ENCODE data around the gene CCR8. TPM values are rescaled to one million over a fixed set of nuclear protein-coding genes. Genes with fewer than 3 reads are reported as not detected.
"Not testable (repeated sequence)": the region's sequence is repeated elsewhere in the genome, so short reads cannot be mapped to it uniquely, and the experiment has no call there.

Gene CCR8
- polyA plus RNA-seq, 4 donors = 0.09 TPM; not detected in 3

DNA sequence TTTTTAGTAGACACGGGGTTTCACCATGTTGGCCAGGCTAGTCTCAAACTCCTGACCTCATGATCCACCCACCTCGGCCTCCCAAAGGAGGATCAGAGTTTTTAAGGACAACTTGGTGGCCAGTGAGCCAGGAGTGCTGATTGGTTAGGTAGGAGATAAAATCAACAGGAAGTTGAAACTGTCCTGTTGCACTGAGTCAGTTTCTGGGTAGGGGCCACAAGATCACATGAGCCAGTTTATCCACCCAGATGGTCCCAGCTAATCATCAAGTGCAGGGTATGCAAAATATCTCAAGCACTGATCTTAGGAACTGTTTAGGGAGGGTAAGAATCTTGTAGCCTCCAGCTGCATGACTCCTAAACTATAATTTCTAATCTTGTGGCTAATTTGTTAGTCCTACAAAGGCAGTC is 7.9 kb upstream of the CCR8 start:
- H3K27me3 ChIP-seq (ENCODE audit: control insufficient read depth in 3 of 3, insufficient read depth in 3 of 3, low read length in 3 of 3); H3K36me3 ChIP-seq (ENCODE audit: control insufficient read depth in 3 of 3, insufficient read depth in 2 of 3, low read depth in 1 of 3, low read length in 3 of 3); DNase-seq; H3K4me3 ChIP-seq (ENCODE audit: low read depth in 1 of 3, low read length in 3 of 3); H3K4me1 ChIP-seq (ENCODE audit: control insufficient read depth in 3 of 3, insufficient read depth in 2 of 3, low read depth in 1 of 3, low read length in 2 of 3); H3K9me3 ChIP-seq (ENCODE audit: control insufficient read depth in 2 of 2, insufficient read depth in 1 of 2, low read depth in 1 of 2, low read length in 1 of 2); FAIRE-seq; H3K27ac ChIP-seq (ENCODE audit: low read depth in 1 of 3, low read length in 2 of 3): not testable (repeated sequence)
- 83 to 88% (median 88%) methylated on average over 2 of the region's 2 CpGs for WGBS, 3 donors

DNA sequence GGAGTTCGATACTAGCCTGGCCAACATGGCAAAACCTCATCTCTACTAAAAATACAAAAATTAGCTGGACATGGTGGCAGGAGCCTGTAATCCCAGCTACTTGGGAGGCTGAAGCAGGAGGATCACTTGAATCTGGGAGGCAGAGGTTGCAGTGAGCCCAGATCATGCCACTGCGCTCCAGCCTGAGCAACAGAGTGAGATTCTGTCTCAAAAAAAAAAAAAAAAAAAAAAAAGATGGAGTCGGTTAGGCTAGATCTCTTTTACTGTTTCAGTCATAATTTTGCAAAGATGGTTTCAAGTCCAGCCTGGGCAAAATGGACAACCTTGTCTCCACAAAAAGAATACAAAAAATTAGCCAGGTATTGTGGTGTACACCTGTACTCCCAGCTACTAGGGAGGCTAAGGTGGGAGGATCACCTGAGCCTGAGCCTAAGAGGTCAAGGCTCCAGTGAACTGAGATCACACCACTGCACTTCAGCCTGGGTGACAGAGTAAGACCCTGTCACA is 7.2 kb upstream of the CCR8 start:
- H3K4me1 ChIP-seq (ENCODE audit: control insufficient read depth in 3 of 3, insufficient read depth in 2 of 3, low read depth in 1 of 3, low read length in 2 of 3); H3K9me3 ChIP-seq (ENCODE audit: control insufficient read depth in 2 of 2, insufficient read depth in 1 of 2, low read depth in 1 of 2, low read length in 1 of 2); DNase-seq; H3K36me3 ChIP-seq (ENCODE audit: control insufficient read depth in 3 of 3, insufficient read depth in 2 of 3, low read depth in 1 of 3, low read length in 3 of 3); H3K27me3 ChIP-seq (ENCODE audit: control insufficient read depth in 3 of 3, insufficient read depth in 3 of 3, low read length in 3 of 3); H3K4me3 ChIP-seq (ENCODE audit: low read depth in 1 of 3, low read length in 3 of 3); FAIRE-seq; H3K27ac ChIP-seq (ENCODE audit: low read depth in 1 of 3, low read length in 2 of 3): not testable (repeated sequence)
- 59 to 67% (median 64%) methylated on average over 3 of the region's 3 CpGs for WGBS, 3 donors

GRCh38 chr3:39322936-39323335 is 6.6 kb upstream of the CCR8 start:
- Histone ChIP-seq H3K27ac (ENCODE audit: low read depth in 1 of 3, low read length in 2 of 3) (no peak overlapping the region), H3K9me3 (ENCODE audit: control insufficient read depth in 2 of 2, insufficient read depth in 1 of 2, low read depth in 1 of 2, low read length in 1 of 2) (no peaks in the 10 kb centered on the region), H3K27me3 (ENCODE audit: control insufficient read depth in 3 of 3, insufficient read depth in 3 of 3, low read length in 3 of 3) (no peaks in the 10 kb centered on the region), H3K4me1 (ENCODE audit: control insufficient read depth in 3 of 3, insufficient read depth in 2 of 3, low read depth in 1 of 3, low read length in 2 of 3) (no peaks in the 10 kb centered on the region), H3K36me3 (ENCODE audit: control insufficient read depth in 3 of 3, insufficient read depth in 2 of 3, low read depth in 1 of 3, low read length in 3 of 3) (no peaks in the 10 kb centered on the region), H3K4me3 (ENCODE audit: low read depth in 1 of 3, low read length in 3 of 3) (no peak overlapping the region)
- FAIRE-seq = no peak
- no peak for DNase-seq

- Histone ChIP-seq H3K27ac (ENCODE audit: low read depth in 1 of 3, low read length in 2 of 3) (no peak overlapping the region), H3K4me1 (ENCODE audit: control insufficient read depth in 3 of 3, insufficient read depth in 2 of 3, low read depth in 1 of 3, low read length in 2 of 3) (no peaks in the 10 kb centered on the region), H3K9me3 (ENCODE audit: control insufficient read depth in 2 of 2, insufficient read depth in 1 of 2, low read depth in 1 of 2, low read length in 1 of 2) (no peaks in the 10 kb centered on the region), H3K36me3 (ENCODE audit: control insufficient read depth in 3 of 3, insufficient read depth in 2 of 3, low read depth in 1 of 3, low read length in 3 of 3) (no peaks in the 10 kb centered on the region), H3K4me3 (ENCODE audit: low read depth in 1 of 3, low read length in 3 of 3) (no peak overlapping the region), H3K27me3 (ENCODE audit: control insufficient read depth in 3 of 3, insufficient read depth in 3 of 3, low read length in 3 of 3) (no peaks in the 10 kb centered on the region)
- 79 to 100% (median 92%) methylated on average over 2 of the region's 2 CpGs for WGBS, 3 donors
- FAIRE-seq = no peak
- DNase-seq = no peak
These were observed 6.0 kb upstream of the CCR8 start for GRCh38 chr3:39323494-39323893.

DNA sequence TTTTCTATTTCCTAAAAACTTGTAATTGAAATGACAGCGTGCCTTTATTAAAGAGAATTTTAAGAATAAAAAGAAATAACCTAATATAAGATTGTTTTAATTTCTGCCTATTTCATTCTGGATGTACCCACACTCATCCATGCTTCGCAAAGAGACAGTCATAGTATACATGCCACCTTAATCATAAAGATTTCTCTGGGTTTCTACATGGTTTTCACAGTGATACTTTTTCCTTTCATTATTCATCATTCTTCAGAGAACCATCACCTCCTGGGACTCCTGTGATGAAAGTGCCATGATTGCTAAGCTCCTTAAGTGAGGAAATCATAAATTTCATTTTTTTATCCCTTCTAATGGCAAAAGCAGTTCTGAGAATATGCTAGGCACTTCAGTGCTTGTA is 4.3 kb upstream of the CCR8 start:
- FAIRE-seq (no peak), DNase-seq (no peak)
- H3K36me3 ChIP-seq (ENCODE audit: control insufficient read depth in 3 of 3, insufficient read depth in 2 of 3, low read depth in 1 of 3, low read length in 3 of 3) = no peaks in the 10 kb centered on the region
- no peaks in the 10 kb centered on the region for H3K9me3 ChIP-seq (ENCODE audit: control insufficient read depth in 2 of 2, insufficient read depth in 1 of 2, low read depth in 1 of 2, low read length in 1 of 2)
- no peak overlapping the region for H3K27ac ChIP-seq (ENCODE audit: low read depth in 1 of 3, low read length in 2 of 3)
- no peaks in the 10 kb centered on the region for H3K27me3 ChIP-seq (ENCODE audit: control insufficient read depth in 3 of 3, insufficient read depth in 3 of 3, low read length in 3 of 3)
- H3K4me1 ChIP-seq (ENCODE audit: control insufficient read depth in 3 of 3, insufficient read depth in 2 of 3, low read depth in 1 of 3, low read length in 2 of 3) = no peaks in the 10 kb centered on the region
- 86 to 93% (median 93%) methylated on average over 2 of the region's 2 CpGs for WGBS, 3 donors
- no peak overlapping the region for H3K4me3 ChIP-seq (ENCODE audit: low read depth in 1 of 3, low read length in 3 of 3)

DNA sequence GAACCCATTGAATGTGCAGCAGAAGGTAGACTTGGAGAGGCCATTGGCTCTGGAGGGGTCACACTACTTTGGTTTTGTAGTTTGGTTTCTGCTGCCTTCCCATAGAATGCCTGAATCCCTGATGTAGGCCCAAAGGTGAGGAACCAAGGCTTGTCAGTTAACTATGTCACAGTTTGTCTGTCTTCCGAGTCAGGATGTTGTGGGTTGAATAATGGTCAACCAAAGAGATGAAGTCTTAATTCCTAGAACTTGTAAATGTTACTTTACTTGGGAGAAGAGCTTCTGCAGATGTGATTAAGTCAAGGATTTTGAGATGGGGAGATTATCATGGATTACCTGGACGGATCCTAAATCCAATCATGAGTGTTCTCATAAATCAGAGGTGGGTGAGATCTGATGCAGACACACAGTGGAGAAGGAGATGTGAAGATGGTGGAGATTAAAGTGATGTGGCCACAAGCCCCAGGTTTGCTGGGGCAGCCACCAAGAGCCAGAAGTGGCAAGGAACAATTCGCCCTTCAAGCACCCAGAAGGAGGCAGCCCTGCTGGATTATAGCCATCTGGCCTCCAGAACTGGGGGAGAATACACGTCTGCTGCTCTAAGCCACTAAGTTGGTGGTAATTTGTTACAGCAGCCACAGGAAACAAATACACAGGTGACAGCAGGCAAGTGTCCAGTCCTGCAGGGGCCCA is 2.3 kb upstream of the CCR8 start:
- WGBS, 3 donors = 79 to 87% (median 83%) methylated on average over 4 of the region's 4 CpGs
- H3K4me3 ChIP-seq (ENCODE audit: low read depth in 1 of 3, low read length in 3 of 3) = no peak overlapping the region
- H3K27me3 ChIP-seq (ENCODE audit: control insufficient read depth in 3 of 3, insufficient read depth in 3 of 3, low read length in 3 of 3) = no peaks in the 10 kb centered on the region
- H3K36me3 ChIP-seq (ENCODE audit: control insufficient read depth in 3 of 3, insufficient read depth in 2 of 3, low read depth in 1 of 3, low read length in 3 of 3) = no peaks in the 10 kb centered on the region
- H3K4me1 ChIP-seq (ENCODE audit: control insufficient read depth in 3 of 3, insufficient read depth in 2 of 3, low read depth in 1 of 3, low read length in 2 of 3) = no peaks in the 10 kb centered on the region
- H3K9me3 ChIP-seq (ENCODE audit: control insufficient read depth in 2 of 2, insufficient read depth in 1 of 2, low read depth in 1 of 2, low read length in 1 of 2) = no peaks in the 10 kb centered on the region
- DNase-seq = no peak
- no peak overlapping the region for H3K27ac ChIP-seq (ENCODE audit: low read depth in 1 of 3, low read length in 2 of 3)
- FAIRE-seq = no peak

DNA sequence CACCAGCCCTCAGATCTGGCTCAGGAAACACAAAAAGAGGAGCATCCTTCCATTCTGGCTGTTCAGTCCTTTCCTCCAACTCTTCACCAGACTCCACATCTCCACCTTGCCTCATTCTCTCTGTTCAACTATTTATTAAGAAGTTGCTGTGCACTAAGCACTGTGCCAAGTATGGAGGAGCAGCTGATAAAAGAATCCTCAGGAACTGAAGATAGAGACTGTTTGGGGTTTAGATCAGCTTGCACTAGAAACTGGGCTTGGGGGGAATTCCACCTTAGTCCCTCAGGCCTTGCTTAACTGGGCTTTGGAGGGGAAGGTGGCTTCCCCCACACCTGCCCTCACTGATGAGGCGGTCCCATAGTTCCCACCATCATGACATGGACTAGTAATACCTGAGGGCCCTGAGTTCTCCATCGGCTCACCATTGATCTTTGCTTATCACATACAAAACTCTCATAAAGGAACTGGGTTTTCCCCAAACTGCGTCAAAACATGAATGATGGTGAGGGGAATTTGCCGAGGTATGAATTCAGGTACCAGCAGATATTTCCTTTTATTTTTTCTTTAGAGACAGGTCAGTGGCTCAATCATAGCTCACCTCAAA is 1.7 kb upstream of the CCR8 start:
- WGBS, 3 donors = 73 to 87% (median 80%) methylated on average over 4 of the region's 4 CpGs
- no peak for DNase-seq

GRCh38 chr3:39330824-39331223 is 1.3 kb downstream of the CCR8 start:
- Histone ChIP-seq H3K36me3 (ENCODE audit: control insufficient read depth in 3 of 3, insufficient read depth in 2 of 3, low read depth in 1 of 3, low read length in 3 of 3) (no peaks in the 10 kb centered on the region), H3K4me3 (ENCODE audit: low read depth in 1 of 3, low read length in 3 of 3) (no peak overlapping the region), H3K27ac (ENCODE audit: low read depth in 1 of 3, low read length in 2 of 3) (no peak overlapping the region), H3K9me3 (ENCODE audit: control insufficient read depth in 2 of 2, insufficient read depth in 1 of 2, low read depth in 1 of 2, low read length in 1 of 2) (no peaks in the 10 kb centered on the region), H3K27me3 (ENCODE audit: control insufficient read depth in 3 of 3, insufficient read depth in 3 of 3, low read length in 3 of 3) (no peaks in the 10 kb centered on the region), H3K4me1 (ENCODE audit: control insufficient read depth in 3 of 3, insufficient read depth in 2 of 3, low read depth in 1 of 3, low read length in 2 of 3) (no peaks in the 10 kb centered on the region)
- DNase-seq (no peak), FAIRE-seq (no peak)

More for the DNA sequence above, 1.7 kb upstream of the CCR8 start:
- no peak for FAIRE-seq
- Histone ChIP-seq H3K27me3 (ENCODE audit: control insufficient read depth in 3 of 3, insufficient read depth in 3 of 3, low read length in 3 of 3) (no peaks in the 10 kb centered on the region), H3K4me3 (ENCODE audit: low read depth in 1 of 3, low read length in 3 of 3) (no peak overlapping the region), H3K4me1 (ENCODE audit: control insufficient read depth in 3 of 3, insufficient read depth in 2 of 3, low read depth in 1 of 3, low read length in 2 of 3) (no peaks in the 10 kb centered on the region), H3K36me3 (ENCODE audit: control insufficient read depth in 3 of 3, insufficient read depth in 2 of 3, low read depth in 1 of 3, low read length in 3 of 3) (no peaks in the 10 kb centered on the region), H3K27ac (ENCODE audit: low read depth in 1 of 3, low read length in 2 of 3) (no peak overlapping the region), H3K9me3 (ENCODE audit: control insufficient read depth in 2 of 2, insufficient read depth in 1 of 2, low read depth in 1 of 2, low read length in 1 of 2) (no peaks in the 10 kb centered on the region)

- FAIRE-seq = no peak
- 95 to 99% (median 96%) methylated on average over 4 of the region's 4 CpGs for WGBS, 3 donors
These were observed 3.0 kb downstream of the CCR8 start for GRCh38 chr3:39332525-39332924.

More at GRCh38 chr3:39332525-39332924, 3.0 kb downstream of the CCR8 start:
- no peaks in the 10 kb centered on the region for H3K27me3 ChIP-seq (ENCODE audit: control insufficient read depth in 3 of 3, insufficient read depth in 3 of 3, low read length in 3 of 3)
- no peaks in the 10 kb centered on the region for H3K36me3 ChIP-seq (ENCODE audit: control insufficient read depth in 3 of 3, insufficient read depth in 2 of 3, low read depth in 1 of 3, low read length in 3 of 3)
- H3K4me1 ChIP-seq (ENCODE audit: control insufficient read depth in 3 of 3, insufficient read depth in 2 of 3, low read depth in 1 of 3, low read length in 2 of 3) = no peaks in the 10 kb centered on the region
- H3K9me3 ChIP-seq (ENCODE audit: control insufficient read depth in 2 of 2, insufficient read depth in 1 of 2, low read depth in 1 of 2, low read length in 1 of 2) = no peaks in the 10 kb centered on the region
- no peak overlapping the region for H3K27ac ChIP-seq (ENCODE audit: low read depth in 1 of 3, low read length in 2 of 3)
- H3K4me3 ChIP-seq (ENCODE audit: low read depth in 1 of 3, low read length in 3 of 3) = no peak overlapping the region
- no peak for DNase-seq
